ENCODE results near the gene VSIG1.

DNA sequence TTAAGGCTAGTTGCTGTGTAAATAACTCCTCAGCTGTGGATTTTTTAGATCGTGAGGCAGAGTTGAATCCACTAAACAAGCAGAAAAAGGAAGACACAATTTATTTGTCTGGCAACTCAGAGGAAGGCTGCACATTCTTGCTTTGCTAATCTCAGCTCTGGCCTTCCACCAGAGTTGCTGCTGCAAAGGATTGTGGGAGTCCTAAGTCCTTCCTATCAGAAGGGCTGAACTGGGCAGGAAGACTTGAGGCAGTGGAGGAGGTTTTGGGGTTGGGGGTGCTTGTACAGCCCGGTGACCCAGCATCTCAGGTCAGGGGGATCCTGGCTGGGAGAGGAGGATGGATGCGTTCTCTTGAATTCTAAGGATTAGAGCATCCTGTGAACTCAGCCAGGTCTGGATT lies 11.0 kb upstream of the VSIG1 start:
- TF ChIP-seq CTCF (IDR thresholded peaks at IDR 0.05; ENCODE audit: low read length) (no peak), EZH2 (optimal IDR thresholded peaks at IDR 0.05; ENCODE audit: low read depth, low read length) (no peak)
